HG03135 (cell line): ENCODE measurements around the gene SNED1.
A peak's percentile ranks its signal among the peaks of the same experiment; 100 is the strongest.

Source experiments
- ATAC-seq: cut with Tn5 transposase; IDR thresholded peaks from one replicate; pipeline ENCODE4 v1.9.1; 2021; ENCODE audit warnings: mild to moderate bottlenecking, moderate library complexity; ENCODE audit not compliant: unreplicated experiment

Gene SNED1

DNA sequence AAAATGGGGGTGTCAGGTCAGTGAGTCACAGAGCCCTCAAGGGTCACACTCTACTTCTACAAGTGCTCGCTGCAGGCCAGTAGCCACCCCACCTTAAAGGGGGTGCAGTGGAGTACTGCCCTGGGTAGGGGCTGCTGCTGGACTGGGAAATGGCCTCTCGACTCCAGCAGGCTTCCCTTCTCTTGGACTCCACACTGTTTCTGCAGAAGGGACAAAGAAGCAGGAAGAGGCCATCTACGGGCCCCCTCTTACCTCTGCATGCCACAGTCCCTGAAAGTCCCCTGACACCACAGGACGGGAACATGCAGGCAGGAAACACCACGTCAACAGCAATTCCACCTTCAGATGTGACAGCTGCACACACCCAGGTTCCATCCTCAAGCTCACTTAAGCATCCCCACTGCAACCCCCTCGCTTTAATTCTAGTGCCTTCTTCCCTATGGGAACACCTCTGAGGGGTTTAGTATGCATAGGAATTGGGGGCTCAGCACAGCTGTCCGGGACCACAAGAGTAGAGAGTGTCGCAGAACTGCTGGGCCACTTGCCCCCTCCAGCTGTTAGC lies 22.3 kb downstream of the SNED1 start:
- ATAC-seq = no peak

DNA sequence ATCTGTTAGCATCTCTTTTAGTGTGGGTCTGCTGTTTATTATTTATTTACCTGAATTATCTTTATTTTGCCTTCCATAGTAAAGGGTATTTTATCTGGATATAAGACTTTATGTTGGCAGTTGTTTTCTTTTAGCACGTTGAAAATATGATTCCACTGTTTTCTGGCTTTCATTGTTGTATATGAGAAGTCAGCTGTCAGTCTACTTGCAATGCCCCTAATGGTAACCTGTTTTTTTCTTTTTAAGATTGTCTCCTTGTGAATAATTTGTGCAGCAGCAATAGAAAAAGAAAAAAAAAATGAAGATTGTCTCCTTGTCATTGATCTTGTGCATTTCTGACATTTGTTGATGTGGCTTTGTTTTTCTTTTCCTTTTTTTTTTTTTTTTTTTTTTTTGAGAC lies 27.2 kb downstream of the SNED1 start:
- ATAC-seq = no peak

DNA sequence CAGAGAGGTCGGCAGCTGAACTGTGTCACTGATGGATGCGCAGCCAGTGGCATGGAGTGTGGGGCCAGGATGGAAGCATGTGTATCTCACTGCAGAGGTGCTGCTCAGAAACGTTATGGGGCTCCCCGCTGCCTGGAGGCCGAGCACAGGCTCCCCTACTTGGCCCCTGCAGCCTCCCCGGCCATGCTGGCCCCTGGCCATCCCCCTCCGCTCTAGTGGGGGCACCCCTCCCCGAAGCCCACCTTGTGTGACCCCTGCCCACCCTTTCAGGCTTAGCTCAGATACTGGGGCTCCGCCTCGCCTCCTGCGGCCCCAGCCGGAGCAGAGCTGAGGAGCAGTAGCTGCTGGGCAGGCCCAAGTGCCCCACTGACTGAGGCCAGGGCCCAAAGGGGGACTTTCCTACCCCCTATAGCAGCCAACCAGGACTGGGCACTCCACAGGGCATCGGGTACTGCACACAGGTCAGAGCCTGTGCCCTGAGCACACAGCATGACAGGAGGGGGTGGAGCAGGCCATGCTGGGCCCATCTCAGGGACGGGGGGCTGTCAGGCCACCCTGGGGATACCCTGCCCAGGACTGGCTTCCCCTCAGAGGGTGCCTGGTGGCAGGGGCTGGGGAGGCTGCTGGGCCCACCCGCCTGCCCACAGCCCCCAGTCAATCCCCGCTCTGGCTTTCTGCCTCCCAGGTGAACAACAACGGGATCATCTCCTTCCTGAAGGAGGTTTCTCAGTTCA lies 31.3 kb downstream of the SNED1 start:
- no peak for ATAC-seq

DNA sequence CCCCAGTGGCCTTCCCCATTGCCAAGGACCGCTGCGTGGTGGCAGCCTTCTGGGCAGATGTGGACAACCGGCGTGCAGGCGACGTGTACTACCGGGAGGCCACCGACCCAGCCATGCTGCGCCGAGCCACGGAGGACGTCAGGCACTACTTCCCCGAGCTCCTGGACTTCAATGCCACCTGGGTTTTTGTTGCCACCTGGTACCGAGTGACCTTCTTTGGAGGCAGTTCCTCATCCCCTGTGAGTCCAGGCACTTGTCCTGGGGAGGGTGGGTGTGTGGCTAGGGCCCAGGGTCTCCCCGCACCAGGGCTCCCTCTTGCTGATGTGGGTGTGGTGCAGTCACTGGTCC lies 31.9 kb downstream of the SNED1 start:
- ATAC-seq = no peak

DNA sequence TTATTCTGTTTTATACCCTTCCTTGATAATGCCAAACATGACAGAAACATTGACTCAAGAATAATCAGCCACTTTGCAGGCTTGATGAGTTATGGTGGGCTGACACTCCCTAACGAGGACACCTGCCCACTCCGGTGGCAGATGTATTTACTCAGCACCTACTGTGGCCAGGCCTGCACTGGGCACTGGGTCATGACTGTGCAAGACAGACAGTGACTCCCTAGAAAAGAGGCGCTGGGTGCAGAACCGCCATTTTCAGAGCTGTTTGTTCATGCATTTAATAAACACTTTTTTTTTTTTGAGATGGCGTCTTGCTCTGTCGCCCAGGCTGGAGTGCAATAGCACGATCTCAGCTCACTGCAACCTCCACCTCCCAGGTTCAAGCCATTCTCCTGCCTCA lies 32.5 kb downstream of the SNED1 start:
- ATAC-seq = no peak

DNA sequence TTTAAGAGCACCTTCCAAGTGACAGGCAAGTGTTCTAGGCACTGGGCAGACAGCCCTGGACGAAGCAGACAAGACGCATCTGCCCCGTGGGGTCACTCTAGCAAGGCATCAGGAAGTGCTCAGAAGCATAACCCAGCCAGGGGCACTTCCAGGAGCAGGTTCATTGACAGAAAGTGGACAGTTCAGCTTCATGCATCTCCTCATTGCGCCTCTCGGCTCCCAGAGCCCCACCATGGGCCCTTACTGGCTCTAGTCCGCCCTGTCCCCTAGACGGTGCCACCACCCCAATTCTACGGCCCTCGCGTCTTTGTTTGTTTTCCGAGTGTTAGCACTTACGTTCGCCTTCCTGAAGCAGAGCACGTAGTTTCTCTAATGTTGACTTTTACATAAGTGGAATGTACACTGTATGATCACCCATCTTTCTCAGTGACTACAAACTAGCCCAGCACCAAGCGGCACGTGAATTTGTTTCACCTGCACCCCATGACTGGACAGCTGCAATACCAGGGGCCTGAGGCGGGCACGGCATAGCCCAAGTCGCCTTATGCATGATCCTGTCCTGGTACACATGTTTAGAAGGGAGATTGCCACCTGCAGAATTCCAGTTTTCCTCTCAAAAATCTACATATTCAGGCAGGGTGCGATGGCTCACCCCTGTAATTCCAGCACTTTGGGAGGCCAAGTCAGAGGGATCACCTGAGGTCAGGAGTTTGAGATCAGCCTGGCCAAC lies 33.2 kb downstream of the SNED1 start:
- ATAC-seq = no peak

DNA sequence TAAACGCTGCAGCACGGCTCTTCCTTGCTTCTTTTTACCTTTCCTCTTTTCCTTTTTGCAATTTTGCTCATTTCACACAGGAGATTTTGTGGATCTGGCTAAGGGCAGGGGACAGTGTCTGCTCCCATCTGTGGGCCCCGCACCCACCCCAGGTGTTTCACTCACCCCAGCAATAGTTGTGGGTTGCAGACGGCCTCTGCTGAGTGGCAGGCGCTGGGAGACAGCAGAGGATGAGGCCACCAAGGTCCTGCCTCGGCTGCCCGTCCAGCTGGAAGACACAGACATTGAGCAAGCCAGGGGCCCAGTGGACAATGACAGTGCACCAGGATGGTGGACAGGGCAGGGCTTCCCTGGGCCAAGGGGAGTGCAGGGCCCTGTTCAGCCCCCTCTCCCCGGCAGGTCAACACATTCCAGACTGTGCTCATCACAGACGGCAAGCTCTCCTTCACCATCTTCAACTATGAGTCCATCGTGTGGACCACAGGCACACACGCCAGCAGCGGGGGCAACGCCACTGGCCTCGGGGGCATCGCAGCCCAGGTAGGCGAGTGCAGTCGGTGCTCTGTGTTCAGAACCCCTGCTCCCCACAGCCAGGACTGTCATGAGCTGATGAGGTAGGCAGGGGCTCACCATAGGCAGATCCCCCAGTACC lies 35.0 kb downstream of the SNED1 start:
- no peak for ATAC-seq

DNA sequence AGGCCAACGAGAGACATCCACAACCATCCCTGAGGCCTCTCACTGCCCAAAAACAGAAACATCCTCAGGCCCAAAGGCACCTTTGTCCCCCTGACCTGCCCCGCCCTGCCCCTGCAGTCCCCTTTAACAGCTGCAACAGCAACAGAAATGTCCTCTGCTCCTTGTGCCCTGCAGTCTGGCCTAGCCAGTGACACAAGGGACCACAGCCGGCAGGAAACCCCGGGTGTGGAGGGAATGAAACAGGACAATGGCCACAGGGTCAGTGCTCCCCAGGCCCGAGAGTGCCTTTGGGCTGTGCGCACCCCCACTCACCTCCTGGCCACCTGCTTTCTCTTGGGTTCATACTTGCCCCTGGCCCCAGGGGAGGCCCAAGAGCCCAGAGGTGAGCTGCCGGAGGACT lies 35.6 kb downstream of the SNED1 start:
- no peak for ATAC-seq

DNA sequence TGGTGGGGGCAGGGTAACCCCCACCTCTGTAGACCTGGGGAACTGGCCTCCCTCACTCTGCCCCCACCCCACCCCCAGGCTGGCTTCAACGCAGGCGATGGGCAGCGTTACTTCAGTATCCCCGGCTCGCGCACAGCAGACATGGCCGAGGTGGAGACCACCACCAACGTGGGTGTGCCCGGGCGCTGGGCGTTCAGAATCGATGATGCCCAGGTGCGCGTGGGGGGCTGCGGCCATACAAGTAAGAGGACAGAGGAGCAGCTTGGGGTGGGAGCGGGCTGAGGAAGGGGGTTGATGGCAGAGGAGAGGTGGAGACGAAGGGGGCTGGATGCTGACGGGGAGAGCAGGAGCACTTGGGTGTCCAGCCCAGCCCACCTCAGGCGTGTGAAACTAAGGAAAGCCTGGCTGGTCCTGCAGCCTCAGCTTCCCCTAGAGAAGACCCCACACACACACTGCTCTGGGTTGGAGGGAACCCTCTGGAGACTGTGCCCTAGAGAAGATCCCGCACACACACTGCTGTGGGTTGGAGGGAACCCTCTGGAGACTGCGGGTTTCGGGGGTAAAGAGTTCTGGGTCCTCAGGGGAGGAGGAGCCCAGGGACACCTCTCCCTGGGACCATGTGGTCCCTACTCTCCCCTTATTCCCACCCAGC lies 36.2 kb downstream of the SNED1 start:
- no peak for ATAC-seq

DNA sequence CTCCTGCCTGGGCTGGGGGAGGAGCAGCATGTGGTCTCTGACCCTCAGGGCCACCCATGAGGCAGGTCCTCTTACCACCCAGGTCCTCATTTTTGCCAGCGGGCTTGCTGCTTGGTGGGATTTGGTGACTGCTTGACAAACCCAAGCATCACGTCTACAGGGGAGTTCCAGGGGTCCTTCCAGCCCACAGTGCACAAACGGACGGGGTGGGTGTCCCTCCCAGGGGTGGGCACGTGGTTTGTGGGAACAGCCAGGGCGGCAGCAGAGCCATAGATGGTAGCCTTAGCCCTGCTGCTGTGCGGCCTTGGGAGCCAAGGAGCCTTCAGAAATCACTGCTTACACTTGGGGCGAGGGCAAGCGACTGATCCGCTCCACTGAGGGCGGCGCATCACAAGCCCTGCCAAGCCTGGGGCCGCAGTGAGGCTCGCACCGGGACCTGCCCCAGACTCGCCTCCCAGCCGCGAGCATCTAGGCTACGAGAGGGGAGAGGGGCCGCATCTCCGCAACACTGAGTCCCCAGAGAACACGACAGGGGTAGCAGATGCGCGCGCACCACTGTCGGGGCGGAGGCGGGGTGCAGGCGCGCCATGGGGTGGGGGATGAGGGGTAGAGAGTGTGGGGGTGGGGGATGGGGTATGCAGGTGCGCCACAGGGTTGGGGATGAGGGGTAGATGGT lies 36.9 kb downstream of the SNED1 start:
- no peak for ATAC-seq

DNA sequence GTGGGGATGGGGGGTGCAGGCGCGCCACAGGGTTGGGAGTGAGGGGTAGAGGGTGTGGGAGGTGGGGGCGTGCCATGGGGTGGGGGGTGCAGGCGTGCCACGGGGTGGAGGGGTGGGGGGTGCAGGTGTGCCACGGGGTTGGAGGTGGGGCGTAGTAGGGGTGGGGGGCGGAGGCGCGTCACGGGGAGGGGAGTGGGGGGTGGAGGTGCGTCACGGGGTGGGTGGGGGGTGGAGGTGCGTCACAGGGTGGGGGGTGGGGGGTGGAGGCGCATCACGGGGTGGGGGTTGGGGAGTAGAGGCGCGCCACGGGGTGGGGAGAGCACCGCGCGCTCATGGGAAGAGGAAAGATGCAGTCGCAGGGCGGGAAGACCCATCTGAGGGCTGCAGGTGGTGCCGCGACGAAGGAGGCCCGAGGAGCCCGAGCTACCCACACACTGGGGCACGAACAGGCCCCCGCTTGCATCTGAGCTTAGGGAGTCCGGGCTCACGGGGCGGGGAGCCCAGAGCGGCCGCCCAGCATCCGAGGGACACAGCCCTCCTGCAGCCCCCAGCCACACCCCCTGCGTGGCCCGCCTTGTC lies 37.5 kb downstream of the SNED1 start:
- ATAC-seq = peak; percentile 16

DNA sequence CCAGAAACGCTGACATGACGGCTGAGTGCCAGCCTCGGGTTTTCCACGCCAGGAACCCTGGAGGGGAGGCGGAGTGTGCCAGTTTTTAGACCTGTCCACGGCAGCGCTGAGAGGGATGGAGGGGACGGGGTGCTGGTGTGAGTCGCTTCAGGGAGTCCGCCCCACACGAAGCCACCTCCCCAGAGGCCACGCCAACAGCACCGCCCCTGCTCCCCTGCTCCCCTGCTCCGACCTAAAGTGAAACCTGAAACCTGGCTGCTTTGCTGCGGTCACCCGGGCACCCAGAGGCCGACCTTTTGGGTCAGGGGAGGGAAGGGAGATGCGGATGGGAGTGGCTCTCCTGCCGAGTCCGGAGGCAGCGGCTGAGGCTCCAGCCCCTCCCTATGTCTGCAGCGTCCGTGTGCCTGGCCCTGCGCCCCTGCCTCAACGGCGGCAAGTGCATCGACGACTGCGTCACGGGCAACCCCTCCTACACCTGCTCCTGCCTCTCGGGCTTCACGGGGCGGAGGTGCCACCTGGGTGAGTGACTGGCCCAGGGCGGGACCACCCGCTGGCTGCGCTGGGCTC lies 38.1 kb downstream of the SNED1 start:
- ATAC-seq = peak; percentile 52

DNA sequence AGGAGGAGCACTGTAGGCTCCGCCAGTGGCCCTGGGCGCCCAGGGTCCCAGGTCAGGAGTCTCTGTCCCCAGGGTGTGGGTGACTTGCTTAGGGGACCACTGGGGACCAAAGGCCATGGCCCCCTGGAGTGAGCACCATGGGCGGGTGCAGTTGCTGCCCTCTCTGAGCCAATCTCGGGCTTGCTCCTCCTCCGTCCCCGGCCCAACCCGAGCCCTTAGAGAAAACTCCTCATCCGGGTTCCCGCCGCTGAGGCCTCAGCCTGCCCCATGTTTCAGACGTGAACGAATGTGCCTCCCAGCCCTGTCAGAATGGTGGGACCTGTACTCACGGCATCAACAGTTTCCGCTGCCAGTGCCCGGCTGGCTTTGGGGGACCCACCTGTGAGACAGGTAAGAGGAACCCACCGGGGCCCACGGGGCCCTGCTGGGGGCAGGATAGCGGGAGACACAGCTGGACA lies 38.6 kb downstream of the SNED1 start:
- ATAC-seq = peak; percentile 2

DNA sequence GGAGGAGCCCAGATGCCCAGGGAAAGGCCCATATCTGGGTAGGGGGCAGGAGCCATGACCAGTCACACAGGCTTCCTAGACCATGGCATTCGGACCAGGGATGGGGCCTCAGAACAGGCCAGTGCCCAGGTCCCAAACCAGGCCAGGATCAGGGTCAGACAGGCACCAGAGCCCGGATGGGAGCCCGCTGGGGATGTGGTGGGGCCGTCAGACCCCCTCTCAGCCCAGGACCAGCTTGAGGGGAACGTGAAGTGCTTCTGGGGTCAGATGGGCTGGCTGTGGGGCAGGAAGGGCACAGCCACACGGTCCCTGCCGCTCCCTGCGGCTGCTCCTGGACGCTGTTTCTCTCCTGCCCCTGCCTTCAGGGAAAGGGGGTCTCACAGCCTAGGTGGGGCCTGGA lies 39.1 kb downstream of the SNED1 start:
- ATAC-seq = no peak

DNA sequence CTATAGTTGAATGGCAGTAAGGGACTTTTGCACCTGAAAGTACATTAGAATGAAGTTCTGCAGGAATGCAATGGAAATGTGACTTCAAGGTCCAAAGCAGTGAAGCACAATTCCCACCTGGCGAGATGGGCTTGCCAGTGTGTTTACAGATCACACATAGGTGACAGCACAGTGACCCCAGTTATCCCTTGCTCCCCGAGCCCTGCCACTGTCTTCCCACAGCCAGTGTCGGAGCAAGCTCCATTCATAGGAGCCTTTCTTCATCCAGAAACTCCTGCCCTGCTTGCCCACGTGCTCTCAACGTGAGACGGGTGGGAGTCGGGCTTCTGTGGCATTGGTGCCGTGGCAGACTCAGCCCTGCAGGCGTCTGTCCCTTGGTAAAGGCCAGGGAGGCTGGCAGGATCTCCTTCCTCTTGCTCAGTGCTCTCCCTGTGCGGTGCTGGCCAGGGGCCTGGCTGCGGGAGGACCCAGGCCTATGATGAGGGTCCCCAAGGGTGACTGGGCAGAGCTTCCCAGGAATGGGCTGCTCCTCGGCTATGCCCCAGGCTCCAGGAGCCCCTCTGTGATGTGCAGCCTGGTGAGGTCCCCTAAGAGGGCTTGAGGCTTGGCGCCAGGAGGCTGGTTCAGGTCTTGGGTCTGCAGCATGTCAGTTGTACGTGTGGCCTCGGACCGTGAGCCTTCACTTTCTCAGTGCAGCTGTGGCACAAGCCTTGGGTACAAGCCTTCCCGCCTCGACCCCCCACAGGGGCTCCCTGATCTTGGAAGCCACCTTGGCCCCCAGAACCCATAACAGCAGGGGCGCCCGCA lies 40.2 kb downstream of the SNED1 start:
- ATAC-seq = no peak

DNA sequence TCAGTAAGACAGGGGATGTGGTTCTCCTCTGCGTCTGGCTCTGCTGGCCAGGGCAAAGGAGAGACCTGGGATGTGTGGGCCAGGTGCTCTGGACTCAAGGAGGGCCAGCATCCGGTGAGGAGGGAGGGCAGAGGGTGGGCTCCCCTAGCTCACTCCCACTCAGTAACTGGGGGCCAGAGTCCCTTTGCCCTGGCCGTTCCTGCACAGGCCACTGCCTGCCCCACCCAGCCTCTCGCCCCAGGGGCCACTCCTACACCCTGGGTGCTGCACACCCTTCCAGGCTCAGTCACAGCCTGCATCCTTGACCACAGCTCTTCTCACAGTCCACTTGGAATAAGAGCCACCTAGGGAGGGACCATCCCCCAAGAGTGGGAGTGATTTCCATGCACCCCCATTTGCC lies 41.0 kb downstream of the SNED1 start:
- no peak for ATAC-seq

DNA sequence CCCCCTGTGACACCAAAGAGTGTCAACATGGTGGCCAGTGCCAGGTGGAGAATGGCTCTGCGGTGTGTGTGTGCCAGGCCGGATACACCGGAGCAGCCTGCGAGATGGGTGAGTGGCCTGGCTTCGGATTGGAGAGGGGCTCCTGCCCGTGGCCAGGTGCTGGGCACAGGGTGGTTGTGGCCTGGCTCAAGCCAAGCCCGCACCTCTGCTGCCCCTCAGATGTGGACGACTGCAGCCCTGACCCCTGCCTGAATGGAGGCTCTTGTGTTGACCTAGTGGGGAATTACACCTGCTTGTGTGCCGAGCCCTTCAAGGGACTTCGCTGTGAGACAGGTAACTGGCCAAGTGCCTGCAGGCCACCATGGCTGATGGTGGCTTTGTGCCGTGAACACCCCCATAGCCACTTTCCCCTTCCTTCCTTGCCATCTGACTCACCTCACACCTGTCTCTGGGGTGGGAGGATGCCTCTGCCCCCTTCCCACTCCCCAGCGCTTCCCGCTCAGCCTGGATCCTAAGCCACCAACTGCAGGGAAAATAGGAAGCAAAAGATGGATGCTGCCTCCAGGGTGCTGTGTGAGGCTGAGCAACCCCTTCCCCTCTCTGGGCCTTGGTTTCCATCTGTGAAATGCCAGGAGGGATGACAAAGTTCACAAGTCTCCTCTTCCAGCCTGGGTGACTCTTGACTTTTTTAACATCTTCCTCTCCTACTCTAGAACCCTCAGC lies 41.8 kb downstream of the SNED1 start:
- ATAC-seq = no peak

DNA sequence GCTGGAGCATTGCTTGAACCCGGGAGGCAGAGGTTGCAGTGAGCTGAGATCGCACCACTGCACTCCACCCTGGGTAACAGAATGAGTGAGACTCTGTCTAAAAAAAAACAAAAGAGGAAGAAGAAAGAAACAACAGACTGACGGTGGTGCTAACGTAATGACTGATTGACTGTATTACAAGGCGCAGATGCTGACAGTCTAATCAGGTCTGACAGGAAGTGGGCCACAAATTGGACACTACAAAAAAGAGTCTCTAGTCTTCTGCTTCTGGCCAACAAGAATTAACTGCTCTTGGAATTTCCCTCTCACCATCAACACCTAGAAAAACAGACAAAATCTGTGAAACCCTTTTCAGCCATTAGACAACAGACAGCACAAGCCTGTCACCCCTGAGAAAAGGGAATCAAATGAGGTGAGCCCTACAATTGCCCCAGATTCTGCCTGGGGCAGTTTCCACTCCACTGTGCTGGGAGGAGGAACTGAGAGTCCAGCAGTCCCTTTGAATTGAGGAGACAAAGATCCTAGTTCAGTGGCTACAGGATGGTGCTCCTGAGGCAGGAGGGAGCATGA lies 43.3 kb downstream of the SNED1 start:
- peak; percentile 62 for ATAC-seq
